Measurements from ENCODE around the gene PDSS2.

Gene PDSS2

DNA sequence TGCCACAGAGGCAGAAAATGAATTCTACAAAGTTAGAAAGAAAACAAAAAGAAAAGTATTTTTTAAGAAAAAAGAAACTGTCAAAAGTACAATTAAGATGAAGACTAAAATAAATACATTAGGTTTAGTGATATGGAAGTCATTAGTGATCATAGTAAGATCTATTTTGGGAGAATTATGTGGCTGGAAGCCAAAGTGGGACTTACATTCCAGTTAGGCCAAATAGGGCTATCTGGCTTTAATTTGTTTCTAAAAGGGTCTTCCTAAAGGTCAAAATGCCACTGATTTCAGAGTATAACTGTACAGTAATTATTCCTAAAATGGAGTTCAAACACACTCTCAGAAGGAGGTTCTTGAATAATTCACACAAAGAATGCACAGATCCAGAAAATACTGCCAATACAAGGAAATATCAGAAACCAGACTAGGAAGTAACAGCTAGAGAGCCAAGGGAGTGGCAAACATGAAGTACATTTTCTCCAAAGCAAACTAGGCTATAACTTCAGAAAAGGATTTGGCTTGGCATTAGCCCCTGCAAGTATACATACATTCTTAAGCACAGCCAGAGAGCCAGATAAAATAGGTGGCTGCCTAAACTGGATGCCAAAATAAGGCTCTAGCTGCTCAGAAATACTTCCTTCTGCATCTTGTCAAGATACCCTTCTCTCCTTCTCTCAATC, 45.3 kb downstream of the PDSS2 start:
- Histone ChIP-seq H3K36me3 (ENCODE audit: control insufficient read depth, insufficient read depth, low read length) (no peaks in the 10 kb centered on the region), H3K9me3 (ENCODE audit: control insufficient read depth, low read length) (no peaks in the 10 kb centered on the region), H3K4me3 (ENCODE audit: extremely low read depth, insufficient read depth, low read length, poor library complexity, severe bottlenecking) (no peak overlapping the region), H3K4me1 (ENCODE audit: control insufficient read depth, insufficient read depth, low read length, poor library complexity, severe bottlenecking) (no peaks in the 10 kb centered on the region), H3K27ac (ENCODE audit: low read depth, low read length, severe bottlenecking) (no peak overlapping the region)

GRCh38 chr6:107411161-107411560, 48.2 kb downstream of the PDSS2 start:
- Histone ChIP-seq H3K27ac (ENCODE audit: low read depth, low read length, severe bottlenecking) (no peak overlapping the region), H3K4me1 (ENCODE audit: control insufficient read depth, insufficient read depth, low read length, poor library complexity, severe bottlenecking) (no peaks in the 10 kb centered on the region), H3K9me3 (ENCODE audit: control insufficient read depth, low read length) (no peaks in the 10 kb centered on the region), H3K4me3 (ENCODE audit: extremely low read depth, insufficient read depth, low read length, poor library complexity, severe bottlenecking) (no peak overlapping the region), H3K36me3 (ENCODE audit: control insufficient read depth, insufficient read depth, low read length) (no peaks in the 10 kb centered on the region)
- 76% methylated on average over 3 of the region's 3 CpGs; no CpG with 5 or more reads in 1 of the 2 experiments for WGBS, 2 experiments (ENCODE audit: insufficient coverage in 2 of 2)

DNA sequence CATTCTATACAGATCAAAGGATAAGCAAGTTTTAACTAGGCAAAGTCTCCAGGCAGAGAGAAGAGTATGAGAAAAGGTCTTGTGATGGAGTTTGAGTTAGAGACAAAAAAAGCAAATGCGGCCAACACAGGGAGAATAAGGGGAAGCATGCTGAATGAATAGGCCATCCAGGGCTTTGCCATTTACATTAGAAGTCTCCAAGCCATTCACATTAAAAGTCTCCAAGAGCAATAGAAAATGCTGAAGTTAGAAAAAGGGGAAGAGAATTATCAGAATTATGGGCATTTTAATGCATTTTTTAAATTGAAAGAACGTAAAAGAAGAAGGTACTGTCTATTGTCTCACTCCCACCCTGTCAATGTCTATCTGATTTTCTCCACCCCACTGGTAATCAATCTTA, 49.4 kb downstream of the PDSS2 start:
- H3K4me1 ChIP-seq (ENCODE audit: control insufficient read depth, insufficient read depth, low read length, poor library complexity, severe bottlenecking): no peaks in the 10 kb centered on the region
- WGBS, 2 experiments (ENCODE audit: insufficient coverage in 2 of 2): 100% methylated on average over 1 of the region's 2 CpGs; no CpG with 5 or more reads in 1 of the 2 experiments
- H3K36me3 ChIP-seq (ENCODE audit: control insufficient read depth, insufficient read depth, low read length): no peaks in the 10 kb centered on the region
- no peak overlapping the region for H3K27ac ChIP-seq (ENCODE audit: low read depth, low read length, severe bottlenecking)
- H3K9me3 ChIP-seq (ENCODE audit: control insufficient read depth, low read length): no peaks in the 10 kb centered on the region
- no peak overlapping the region for H3K4me3 ChIP-seq (ENCODE audit: extremely low read depth, insufficient read depth, low read length, poor library complexity, severe bottlenecking)

DNA sequence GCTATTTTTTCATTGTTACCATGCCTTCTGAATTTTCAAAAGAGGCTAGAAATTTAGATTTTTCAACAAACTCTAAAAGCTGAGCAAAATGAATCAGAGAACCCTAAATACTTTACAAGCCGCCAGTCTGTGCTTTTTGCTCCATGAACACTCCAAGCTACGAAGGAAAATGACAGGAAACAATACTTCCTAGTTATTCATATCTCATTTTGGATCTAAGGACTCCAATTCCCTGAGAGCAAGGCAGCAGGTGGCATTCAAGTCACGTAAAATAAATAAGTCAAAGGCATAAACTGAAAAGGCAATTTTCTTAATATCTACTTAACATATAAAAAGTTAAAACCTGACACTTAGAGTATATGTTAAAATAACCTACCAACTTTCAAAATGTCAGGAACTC, 50.6 kb downstream of the PDSS2 start:
- 83 to 88% methylated on average over 2 of the region's 3 CpGs for WGBS, 2 experiments (ENCODE audit: insufficient coverage in 2 of 2)
- no peaks in the 10 kb centered on the region for H3K9me3 ChIP-seq (ENCODE audit: control insufficient read depth, low read length)
- no peaks in the 10 kb centered on the region for H3K4me1 ChIP-seq (ENCODE audit: control insufficient read depth, insufficient read depth, low read length, poor library complexity, severe bottlenecking)
- H3K4me3 ChIP-seq (ENCODE audit: extremely low read depth, insufficient read depth, low read length, poor library complexity, severe bottlenecking): no peak overlapping the region
- no peaks in the 10 kb centered on the region for H3K36me3 ChIP-seq (ENCODE audit: control insufficient read depth, insufficient read depth, low read length)
- H3K27ac ChIP-seq (ENCODE audit: low read depth, low read length, severe bottlenecking): no peak overlapping the region

DNA sequence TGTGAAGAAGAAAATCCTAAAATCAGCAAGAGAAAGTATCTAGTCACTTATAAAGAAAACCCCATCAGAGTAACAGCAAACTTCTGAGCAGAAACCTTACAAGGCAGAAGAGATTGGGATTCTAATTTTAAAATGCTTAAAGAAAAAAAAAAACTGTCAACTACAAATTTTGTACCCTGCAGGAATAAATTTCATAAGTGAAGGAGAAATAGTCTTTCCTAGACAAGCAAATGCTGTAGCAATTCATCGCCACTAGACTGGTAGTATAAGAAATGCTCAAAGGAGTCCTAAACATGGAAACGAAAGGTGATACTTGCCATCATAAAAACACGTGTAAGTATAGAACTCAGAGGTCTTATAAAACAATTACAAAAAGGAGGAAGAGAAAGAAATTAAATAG, 54.4 kb downstream of the PDSS2 start:
- WGBS, 2 experiments (ENCODE audit: insufficient coverage in 2 of 2): 100% methylated on average over 1 of the region's 3 CpGs
- Histone ChIP-seq H3K27ac (ENCODE audit: low read depth, low read length, severe bottlenecking) (no peak overlapping the region), H3K36me3 (ENCODE audit: control insufficient read depth, insufficient read depth, low read length) (no peaks in the 10 kb centered on the region), H3K4me3 (ENCODE audit: extremely low read depth, insufficient read depth, low read length, poor library complexity, severe bottlenecking) (no peak overlapping the region), H3K4me1 (ENCODE audit: control insufficient read depth, insufficient read depth, low read length, poor library complexity, severe bottlenecking) (no peaks in the 10 kb centered on the region), H3K9me3 (ENCODE audit: control insufficient read depth, low read length) (peaks cover 5% of the 10 kb centered on the region)

- peaks cover 5% of the 10 kb centered on the region for H3K9me3 ChIP-seq (ENCODE audit: control insufficient read depth, low read length)
- no peaks in the 10 kb centered on the region for H3K36me3 ChIP-seq (ENCODE audit: control insufficient read depth, insufficient read depth, low read length)
- WGBS, 2 experiments (ENCODE audit: insufficient coverage in 2 of 2): no CpG with 5 or more reads among the region's 1 CpG
- no peak overlapping the region for H3K4me3 ChIP-seq (ENCODE audit: extremely low read depth, insufficient read depth, low read length, poor library complexity, severe bottlenecking)
- H3K4me1 ChIP-seq (ENCODE audit: control insufficient read depth, insufficient read depth, low read length, poor library complexity, severe bottlenecking): no peaks in the 10 kb centered on the region
- no peak overlapping the region for H3K27ac ChIP-seq (ENCODE audit: low read depth, low read length, severe bottlenecking)
Observed at GRCh38 chr6:107402533-107402932, 56.8 kb downstream of the PDSS2 start.

- WGBS, 2 experiments (ENCODE audit: insufficient coverage in 2 of 2): 85 to 100% methylated on average over 1 of the region's 1 CpG
- Histone ChIP-seq H3K9me3 (ENCODE audit: control insufficient read depth, low read length) (peaks cover 5% of the 10 kb centered on the region), H3K36me3 (ENCODE audit: control insufficient read depth, insufficient read depth, low read length) (no peaks in the 10 kb centered on the region), H3K4me3 (ENCODE audit: extremely low read depth, insufficient read depth, low read length, poor library complexity, severe bottlenecking) (no peak overlapping the region), H3K27ac (ENCODE audit: low read depth, low read length, severe bottlenecking) (no peak overlapping the region), H3K4me1 (ENCODE audit: control insufficient read depth, insufficient read depth, low read length, poor library complexity, severe bottlenecking) (no peaks in the 10 kb centered on the region)
Observed at GRCh38 chr6:107401573-107401972, 57.8 kb downstream of the PDSS2 start.

GRCh38 chr6:107400616-107401147, 58.7 kb downstream of the PDSS2 start:
- no peak overlapping the region for H3K27ac ChIP-seq (ENCODE audit: low read depth, low read length, severe bottlenecking)
- 90 to 94% methylated on average over 4 of the region's 4 CpGs for WGBS, 2 experiments (ENCODE audit: insufficient coverage in 2 of 2)
- no peaks in the 10 kb centered on the region for H3K36me3 ChIP-seq (ENCODE audit: control insufficient read depth, insufficient read depth, low read length)
- H3K4me3 ChIP-seq (ENCODE audit: extremely low read depth, insufficient read depth, low read length, poor library complexity, severe bottlenecking): no peak overlapping the region
- no peaks in the 10 kb centered on the region for H3K4me1 ChIP-seq (ENCODE audit: control insufficient read depth, insufficient read depth, low read length, poor library complexity, severe bottlenecking)
- H3K9me3 ChIP-seq (ENCODE audit: control insufficient read depth, low read length): peaks cover 5% of the 10 kb centered on the region

- no peak overlapping the region for H3K27ac ChIP-seq (ENCODE audit: low read depth, low read length, severe bottlenecking)
- H3K4me3 ChIP-seq (ENCODE audit: extremely low read depth, insufficient read depth, low read length, poor library complexity, severe bottlenecking): no peak overlapping the region
- no peaks in the 10 kb centered on the region for H3K36me3 ChIP-seq (ENCODE audit: control insufficient read depth, insufficient read depth, low read length)
- no CpG with 5 or more reads among the region's 1 CpG for WGBS, 2 experiments (ENCODE audit: insufficient coverage in 2 of 2)
- no peaks in the 10 kb centered on the region for H3K4me1 ChIP-seq (ENCODE audit: control insufficient read depth, insufficient read depth, low read length, poor library complexity, severe bottlenecking)
- H3K9me3 ChIP-seq (ENCODE audit: control insufficient read depth, low read length): peaks cover 5% of the 10 kb centered on the region
Observed at GRCh38 chr6:107399935-107400334, 59.4 kb downstream of the PDSS2 start.

DNA sequence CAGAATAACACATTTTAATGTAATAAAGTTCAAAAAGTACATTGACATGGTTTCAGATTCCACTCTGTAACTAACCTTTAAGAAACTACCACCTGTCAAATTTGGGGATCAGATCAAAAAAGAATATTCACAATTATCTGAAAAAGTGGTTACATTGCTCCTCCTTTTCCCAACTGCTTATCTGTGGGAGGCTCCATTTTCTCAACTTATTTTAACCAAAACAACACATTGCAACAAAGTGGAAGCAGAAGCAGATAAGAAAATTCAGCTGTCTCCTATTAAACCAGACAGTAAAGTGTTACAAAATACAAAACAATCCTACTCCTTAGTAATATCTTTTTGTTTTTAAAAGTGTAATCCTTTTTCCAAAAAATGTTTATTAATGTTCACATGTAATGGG, 61.4 kb downstream of the PDSS2 start:
- Histone ChIP-seq H3K4me3 (ENCODE audit: extremely low read depth, insufficient read depth, low read length, poor library complexity, severe bottlenecking) (no peak overlapping the region), H3K9me3 (ENCODE audit: control insufficient read depth, low read length) (peaks cover 5% of the 10 kb centered on the region), H3K36me3 (ENCODE audit: control insufficient read depth, insufficient read depth, low read length) (no peaks in the 10 kb centered on the region), H3K4me1 (ENCODE audit: control insufficient read depth, insufficient read depth, low read length, poor library complexity, severe bottlenecking) (no peaks in the 10 kb centered on the region), H3K27ac (ENCODE audit: low read depth, low read length, severe bottlenecking) (no peak overlapping the region)

- H3K27ac ChIP-seq (ENCODE audit: low read depth, low read length, severe bottlenecking): no peak overlapping the region
Observed at GRCh38 chr6:107396211-107396610, 63.2 kb downstream of the PDSS2 start.

More at GRCh38 chr6:107396211-107396610, 63.2 kb downstream of the PDSS2 start:
- Histone ChIP-seq H3K36me3 (ENCODE audit: control insufficient read depth, insufficient read depth, low read length) (no peaks in the 10 kb centered on the region), H3K4me1 (ENCODE audit: control insufficient read depth, insufficient read depth, low read length, poor library complexity, severe bottlenecking) (no peaks in the 10 kb centered on the region), H3K9me3 (ENCODE audit: control insufficient read depth, low read length) (peaks cover 2% of the 10 kb centered on the region), H3K4me3 (ENCODE audit: extremely low read depth, insufficient read depth, low read length, poor library complexity, severe bottlenecking) (no peak overlapping the region)
- WGBS, 2 experiments (ENCODE audit: insufficient coverage in 2 of 2): 100% methylated on average over 1 of the region's 1 CpG
